HepG2 (cell line): Measurements from ENCODE around the gene RHBDF2. TPM values are rescaled to one million over a fixed set of nuclear protein-coding genes. Genes with fewer than 3 reads are reported as not detected.

Experiments
- GLI4 ChIP-seq: sonication (generic); formaldehyde crosslinking; IDR thresholded peaks from 2 replicates; pipeline ENCODE4 v1.5.1; 2020; ENCODE audit warnings: missing genetic modification reagents, mild to moderate bottlenecking, moderate library complexity, borderline replicate concordance
- RAD51 ChIP-seq: fragments of 450-650 bp; IDR thresholded peaks from 2 replicates; pipeline ENCODE4 v1.6.1; 2016; ENCODE audit warnings: borderline replicate concordance
- SP1 ChIP-seq, 2 experiments: fragments of 450-650 bp in 1 of 2; sonication (generic) in 1 of 2; formaldehyde crosslinking in 1 of 2; IDR thresholded peaks; 2 replicates each; pipeline versions ENCODE4 v1.4.0 to v1.6.1; 2016 to 2020; ENCODE audit warnings: missing genetic modification reagents in 1 of 2
- USF2 ChIP-seq, 2 experiments: sonication (generic) in 1 of 2; formaldehyde crosslinking in 1 of 2; IDR thresholded peaks; 2 replicates each; pipeline versions ENCODE4 v1.5.1 to v1.6.1; 2011 to 2020; ENCODE audit warnings: borderline replicate concordance in 1 of 2, low read depth in 1 of 2, low read length in 1 of 2, mild to moderate bottlenecking in 1 of 2, missing genetic modification reagents in 1 of 2, moderate library complexity in 1 of 2
- ZBTB33 ChIP-seq: sonication (generic); formaldehyde crosslinking; IDR thresholded peaks from 2 replicates; pipeline ENCODE4 v1.4.0; 2020; ENCODE audit warnings: missing genetic modification reagents
- ZHX1 ChIP-seq: sonication (generic); formaldehyde crosslinking; IDR thresholded peaks from 2 replicates; pipeline ENCODE4 v1.8.1; 2022; ENCODE audit warnings: low read depth, mild to moderate bottlenecking, missing genetic modification reagents
- ZNF318 ChIP-seq: sonication (generic); formaldehyde crosslinking; IDR thresholded peaks from 2 replicates; pipeline ENCODE4 v1.4.0; 2020; ENCODE audit warnings: mild to moderate bottlenecking, missing genetic modification reagents
- ZNF574 ChIP-seq: sonication (generic); formaldehyde crosslinking; IDR thresholded peaks from 2 replicates; pipeline ENCODE4 v1.4.0; 2020; ENCODE audit warnings: missing genetic modification reagents
- polyA plus RNA-seq, 8 experiments: library from polyadenylated mRNA; depleted of rRNA in 3 of 8; stranded (reverse) in 7 of 8; unstranded in 1 of 8; fragments of >200 nt; fragmentation: Illumina TruSeq in 4 of 8; extraction: Trizol in 4 of 8; gene quantifications; 2 replicates each; pipeline versions ENCODE4 v1.2.1 to v1.2.3, GENCODE V29; 2011 to 2016; ENCODE audit warnings: low read depth in 4 of 8, missing spikeins in 1 of 8, mixed read lengths in 1 of 8; ENCODE audit not compliant: insufficient read depth in 1 of 8
- total RNA-seq, 5 experiments: library from RNA; depleted of rRNA; stranded (reverse); fragments of >200 nt; fragmentation: Illumina TruSeq; extraction: Trizol; gene quantifications; 2 replicates each; pipeline ENCODE4 v1.2.3, GENCODE V29; 2016; ENCODE audit warnings: low read depth in 1 of 5

The RHBDF2 gene
- total and polyA plus RNA-seq, 2 of the 13 experiments (the other 11 are each of a cell fraction or from before 2014, with no cell fraction given): 7.8 to 24.2 TPM

GRCh38 chr17:76513306-76513692 is 12.1 kb upstream of the RHBDF2 start (continued):
- TF ChIP-seq RAD51 (peak; percentile 43; the same call in 1 of the 2 replicates), GLI4 (CRISPR knock-in tag) (0 out of 2 replicates have a peak, but pooled peaks have one; percentile 20), SP1 (IDR thresholded peaks at IDR 0.05) (no peak), SP1 (CRISPR knock-in tag; IDR thresholded peaks at IDR 0.05) (no peak), ZHX1 (CRISPR knock-in tag) (no peak), ZNF318 (CRISPR knock-in tag) (no peak), ZNF574 (peak; percentile 3; the same call in 1 of the 2 replicates), ZBTB33 (CRISPR knock-in tag) (no peak), USF2 (IDR thresholded peaks at IDR 0.05; ENCODE audit: low read depth, low read length) (peak; percentile 57; the same call in 1 of the 2 replicates), USF2 (CRISPR knock-in tag; IDR thresholded peaks at IDR 0.05; ENCODE audit: borderline replicate concordance) (peak; percentile 52; the same call in 1 of the 2 replicates)
